CD4-positive, alpha-beta T cell treated with Interleukin-4 for 4 hours (primary cell): ENCODE measurements around the gene ALDOA.
"Not testable (repeated sequence)": the region's sequence is repeated elsewhere in the genome, so short reads cannot be mapped to it uniquely, and the experiment has no call there.

Experiments
- DNase-seq: peaks from one replicate; pipeline ENCODE4 v3.0.0-alpha.2; 2020

ALDOA gene

GRCh38 chr16:30065102-30065942 is at the start of gene ALDOA:
Gene ALDOA, plus strand, starts transcription at chr16:30065760. Its CDS starts 1,138 bp downstream, at chr16:30066898.
- DNase-seq = peak; percentile 95

- no peak for DNase-seq
Observed at GRCh38 chr16:30016555-30017276, 48.8 kb upstream of the ALDOA start.

- no peak for DNase-seq
Observed at GRCh38 chr16:30017277-30017656, 48.3 kb upstream of the ALDOA start.

GRCh38 chr16:30017937-30018336 is 47.6 kb upstream of the ALDOA start:
- DNase-seq = not testable (repeated sequence)

GRCh38 chr16:30018731-30019158 is 46.8 kb upstream of the ALDOA start:
- no peak for DNase-seq

- no peak for DNase-seq
Observed at GRCh38 chr16:30022887-30023286, 42.7 kb upstream of the ALDOA start, which contains the start of gene C16orf92. Gene C16orf92, plus strand, starts transcription at chr16:30023198. Its CDS starts 143 bp downstream, at chr16:30023341.

GRCh38 chr16:30023586-30023985 is 42.0 kb upstream of the ALDOA start:
- DNase-seq = no peak

- no peak for DNase-seq
Observed at GRCh38 chr16:30024451-30024850, 41.1 kb upstream of the ALDOA start.

- DNase-seq = no peak
Observed at GRCh38 chr16:30025156-30025555, 40.4 kb upstream of the ALDOA start.

GRCh38 chr16:30025574-30025973 is 40.0 kb upstream of the ALDOA start:
- DNase-seq = no peak

GRCh38 chr16:30026449-30026848 is 39.1 kb upstream of the ALDOA start:
- DNase-seq = no peak

GRCh38 chr16:30027588-30028437 is 37.7 kb upstream of the ALDOA start:
- no peak for DNase-seq

- no peak for DNase-seq
Observed at GRCh38 chr16:30028438-30029076, 37.0 kb upstream of the ALDOA start.

GRCh38 chr16:30030011-30030685 is 35.4 kb upstream of the ALDOA start:
- no peak for DNase-seq

GRCh38 chr16:30030841-30031413 is 34.6 kb upstream of the ALDOA start, which contains the start of gene TLCD3B:
Gene TLCD3B, minus strand, starts transcription at chr16:30031271. Its CDS starts 744 bp downstream, at chr16:30030527.
- DNase-seq = no peak

GRCh38 chr16:30031477-30031918 is 34.1 kb upstream of the ALDOA start:
- DNase-seq = no peak

- DNase-seq = peak; percentile 60
Observed at GRCh38 chr16:30032083-30032819, 33.3 kb upstream of the ALDOA start.

- DNase-seq = no peak
Observed at GRCh38 chr16:30033270-30033669, 32.3 kb upstream of the ALDOA start.

- DNase-seq = no peak
Observed at GRCh38 chr16:30040221-30040620, 25.3 kb upstream of the ALDOA start.

GRCh38 chr16:30040690-30041089 is 24.9 kb upstream of the ALDOA start:
- DNase-seq = not testable (repeated sequence)

GRCh38 chr16:30041841-30042240 is 23.7 kb upstream of the ALDOA start:
- DNase-seq = peak; percentile 41
